ENCODE results near the gene TMEM147.

TMEM147 gene

DNA sequence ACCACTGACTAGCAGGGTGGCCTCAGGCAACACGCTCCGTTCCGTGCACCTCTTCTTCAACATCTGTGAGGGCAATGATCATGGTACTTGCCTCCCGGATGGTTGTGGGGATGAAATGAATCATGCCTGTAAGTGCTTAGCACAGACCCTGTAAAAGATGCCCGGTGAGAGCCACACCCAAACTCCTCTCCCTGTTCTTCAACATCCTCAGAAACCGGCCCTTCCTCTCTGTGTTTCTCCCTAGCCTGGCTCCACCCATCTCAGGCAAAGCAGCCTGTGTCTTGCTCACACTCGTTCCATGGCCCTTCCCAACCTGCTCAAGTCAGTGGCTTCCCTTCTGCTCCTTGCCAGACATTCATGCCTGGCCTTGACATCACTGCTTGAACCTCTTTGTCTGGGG is 26.1 kb upstream of the TMEM147 start:
- Histone ChIP-seq H3K36me3 (ENCODE audit: control insufficient read depth in 2 of 2, insufficient read depth in 2 of 2, low read length in 2 of 2) (no peaks in the 10 kb centered on the region), H3K27ac (ENCODE audit: low read length) (no peak overlapping the region), H3K4me3 (ENCODE audit: low read length in 2 of 2) (no peak overlapping the region), H3K9me3 (ENCODE audit: control insufficient read depth in 2 of 2, low read length in 2 of 2) (no peaks in the 10 kb centered on the region), H3K4me1 (ENCODE audit: control insufficient read depth, insufficient read depth, low read length) (no peaks in the 10 kb centered on the region), H3K9ac (ENCODE audit: low read length in 2 of 2) (no peak overlapping the region), H3K27me3 (ENCODE audit: control insufficient read depth in 1 of 2, insufficient read depth in 2 of 2, low read length in 2 of 2) (peaks cover under 1 to 7% of the 10 kb centered on the region in 2 donors)

DNA sequence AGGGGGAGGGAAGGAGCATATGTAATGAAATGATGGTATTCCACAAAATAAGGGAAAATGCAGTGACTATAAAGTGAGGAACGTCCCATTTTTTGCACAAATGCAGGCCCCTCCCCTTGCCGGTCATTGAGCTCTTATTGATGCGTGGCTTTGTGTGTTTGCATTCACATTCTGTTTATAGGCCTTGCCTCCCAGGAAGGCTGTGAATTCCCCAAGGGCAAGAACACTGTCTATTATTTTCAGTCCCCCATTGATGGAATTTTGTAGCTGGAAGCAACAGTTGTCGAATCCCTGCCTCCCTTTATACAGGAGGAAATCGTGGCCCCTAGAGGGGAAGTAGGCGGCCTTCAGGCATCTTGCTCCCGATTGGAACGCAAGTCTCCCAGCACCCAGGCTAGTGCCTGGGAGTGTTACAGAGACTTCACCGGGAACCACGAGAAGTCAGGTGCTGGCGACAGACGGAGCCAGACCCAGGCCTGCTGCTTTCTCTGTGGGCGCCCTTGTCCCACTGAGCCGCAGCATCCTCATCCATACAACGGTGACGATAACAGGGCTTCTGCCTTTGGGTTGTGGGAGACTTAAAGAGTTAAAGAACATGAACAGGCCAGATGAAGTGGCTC is 24.2 kb upstream of the TMEM147 start:
- Histone ChIP-seq H3K9ac (ENCODE audit: low read length in 2 of 2) (no peak overlapping the region), H3K27ac (ENCODE audit: low read length) (no peak overlapping the region), H3K27me3 (ENCODE audit: control insufficient read depth in 1 of 2, insufficient read depth in 2 of 2, low read length in 2 of 2) (peaks cover 5 to 11% of the 10 kb centered on the region in 2 donors), H3K4me1 (ENCODE audit: control insufficient read depth, insufficient read depth, low read length) (no peaks in the 10 kb centered on the region), H3K36me3 (ENCODE audit: control insufficient read depth in 2 of 2, insufficient read depth in 2 of 2, low read length in 2 of 2) (no peaks in the 10 kb centered on the region), H3K9me3 (ENCODE audit: control insufficient read depth in 2 of 2, low read length in 2 of 2) (no peaks in the 10 kb centered on the region), H3K4me3 (ENCODE audit: low read length in 2 of 2) (no peak overlapping the region)

DNA sequence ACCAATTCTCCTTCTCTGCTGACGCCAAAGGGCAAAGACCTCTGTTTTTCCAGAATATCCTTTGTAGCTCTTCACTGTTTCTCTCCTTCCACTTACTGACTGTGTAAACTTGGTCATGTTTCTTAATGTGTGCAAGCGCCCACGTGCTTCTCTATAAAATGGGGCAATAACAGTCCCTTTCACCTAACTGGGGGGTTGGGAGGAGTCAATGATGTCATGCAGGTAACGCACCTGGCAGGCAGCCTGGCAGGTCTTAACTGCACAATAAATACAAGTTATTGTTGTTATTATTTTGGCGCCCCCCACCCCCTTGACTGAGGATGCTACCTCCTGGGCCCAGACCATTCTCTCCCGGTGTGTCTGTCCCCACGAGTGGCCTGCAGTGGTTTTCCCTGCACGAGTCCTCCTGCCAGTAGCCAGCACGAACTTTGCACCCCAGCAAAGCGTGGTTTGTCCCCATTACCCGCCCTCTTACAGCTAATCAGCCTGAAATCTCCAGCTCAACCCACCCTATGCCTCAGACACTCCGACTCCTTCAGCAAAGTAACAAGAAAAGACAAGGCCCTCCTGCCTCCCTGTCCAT is 22.6 kb upstream of the TMEM147 start:
- Histone ChIP-seq H3K27me3 (ENCODE audit: control insufficient read depth in 1 of 2, insufficient read depth in 2 of 2, low read length in 2 of 2) (peaks cover 5 to 19% of the 10 kb centered on the region in 2 donors), H3K27ac (ENCODE audit: low read length) (no peak overlapping the region), H3K9me3 (ENCODE audit: control insufficient read depth in 2 of 2, low read length in 2 of 2) (no peaks in the 10 kb centered on the region), H3K4me1 (ENCODE audit: control insufficient read depth, insufficient read depth, low read length) (no peaks in the 10 kb centered on the region), H3K4me3 (ENCODE audit: low read length in 2 of 2) (no peak overlapping the region), H3K9ac (ENCODE audit: low read length in 2 of 2) (no peak overlapping the region), H3K36me3 (ENCODE audit: control insufficient read depth in 2 of 2, insufficient read depth in 2 of 2, low read length in 2 of 2) (no peaks in the 10 kb centered on the region)

DNA sequence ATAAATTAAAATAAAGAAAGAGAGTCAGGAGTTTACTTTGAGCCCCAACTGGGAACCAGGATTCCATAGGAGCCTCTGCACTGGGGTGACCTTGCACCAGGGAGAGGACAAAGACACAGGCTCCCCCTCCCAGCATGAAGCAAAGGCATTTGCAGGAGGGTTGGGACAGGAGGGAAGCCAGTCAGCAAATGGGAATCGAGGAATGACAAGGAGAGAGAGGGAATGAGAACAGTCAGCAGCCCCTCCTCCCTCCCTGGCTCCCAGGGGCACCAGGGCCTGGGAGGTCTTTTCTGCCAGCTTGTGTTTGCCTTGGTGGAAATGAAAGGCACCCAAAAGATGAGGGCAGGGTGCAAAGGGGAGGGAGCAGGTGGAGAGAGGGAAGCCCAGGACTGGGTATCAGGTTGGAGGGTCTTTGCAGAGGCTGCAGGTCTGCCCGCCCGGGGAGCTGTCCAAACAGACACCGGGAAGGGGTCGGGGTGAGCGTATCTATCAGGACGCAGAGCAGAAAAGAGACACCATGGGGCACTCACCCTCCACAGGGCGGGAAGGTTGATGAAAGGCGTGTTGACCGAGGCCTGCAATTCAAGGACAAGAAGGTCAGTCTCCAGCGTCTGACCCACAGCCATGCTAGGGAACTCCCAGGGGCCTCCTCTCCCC is 21.1 kb upstream of the TMEM147 start:
- Histone ChIP-seq H3K27ac (ENCODE audit: low read length) (no peak overlapping the region), H3K27me3 (ENCODE audit: control insufficient read depth in 1 of 2, insufficient read depth in 2 of 2, low read length in 2 of 2) (peaks cover 16 to 27% of the 10 kb centered on the region in 2 donors), H3K9ac (ENCODE audit: low read length in 2 of 2) (no peak overlapping the region), H3K4me1 (ENCODE audit: control insufficient read depth, insufficient read depth, low read length) (no peaks in the 10 kb centered on the region), H3K36me3 (ENCODE audit: control insufficient read depth in 2 of 2, insufficient read depth in 2 of 2, low read length in 2 of 2) (no peaks in the 10 kb centered on the region), H3K9me3 (ENCODE audit: control insufficient read depth in 2 of 2, low read length in 2 of 2) (no peaks in the 10 kb centered on the region), H3K4me3 (ENCODE audit: low read length in 2 of 2) (no peak overlapping the region)

DNA sequence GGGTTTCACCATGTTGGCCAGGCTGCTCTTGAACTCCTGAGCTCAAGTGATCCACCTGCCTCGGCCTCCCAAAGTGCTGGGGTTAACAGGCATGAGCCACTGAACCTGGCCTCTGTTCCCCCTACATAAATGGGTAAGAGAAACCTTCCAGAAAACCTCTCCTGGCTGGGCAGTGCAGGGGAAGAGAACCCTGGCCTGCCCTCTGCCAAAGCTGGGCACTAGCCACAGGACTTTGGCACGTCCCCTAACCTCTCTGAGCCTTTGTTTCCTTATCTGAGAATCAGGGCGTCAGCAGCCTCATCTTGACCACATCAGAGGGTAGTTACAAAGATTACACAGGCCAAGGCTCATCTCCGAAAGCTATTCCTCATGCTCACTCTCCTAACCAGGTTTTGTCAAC is 19.6 kb upstream of the TMEM147 start:
- H3K36me3 ChIP-seq (ENCODE audit: control insufficient read depth in 2 of 2, insufficient read depth in 2 of 2, low read length in 2 of 2) = no peaks in the 10 kb centered on the region
- no peak overlapping the region for H3K4me3 ChIP-seq (ENCODE audit: low read length in 2 of 2)
- H3K27me3 ChIP-seq (ENCODE audit: control insufficient read depth in 1 of 2, insufficient read depth in 2 of 2, low read length in 2 of 2) = peaks cover 27 to 31% of the 10 kb centered on the region in 2 donors
- no peak overlapping the region for H3K27ac ChIP-seq (ENCODE audit: low read length)
- no peaks in the 10 kb centered on the region for H3K9me3 ChIP-seq (ENCODE audit: control insufficient read depth in 2 of 2, low read length in 2 of 2)
- no peak overlapping the region for H3K9ac ChIP-seq (ENCODE audit: low read length in 2 of 2)
- H3K4me1 ChIP-seq (ENCODE audit: control insufficient read depth, insufficient read depth, low read length) = no peaks in the 10 kb centered on the region

DNA sequence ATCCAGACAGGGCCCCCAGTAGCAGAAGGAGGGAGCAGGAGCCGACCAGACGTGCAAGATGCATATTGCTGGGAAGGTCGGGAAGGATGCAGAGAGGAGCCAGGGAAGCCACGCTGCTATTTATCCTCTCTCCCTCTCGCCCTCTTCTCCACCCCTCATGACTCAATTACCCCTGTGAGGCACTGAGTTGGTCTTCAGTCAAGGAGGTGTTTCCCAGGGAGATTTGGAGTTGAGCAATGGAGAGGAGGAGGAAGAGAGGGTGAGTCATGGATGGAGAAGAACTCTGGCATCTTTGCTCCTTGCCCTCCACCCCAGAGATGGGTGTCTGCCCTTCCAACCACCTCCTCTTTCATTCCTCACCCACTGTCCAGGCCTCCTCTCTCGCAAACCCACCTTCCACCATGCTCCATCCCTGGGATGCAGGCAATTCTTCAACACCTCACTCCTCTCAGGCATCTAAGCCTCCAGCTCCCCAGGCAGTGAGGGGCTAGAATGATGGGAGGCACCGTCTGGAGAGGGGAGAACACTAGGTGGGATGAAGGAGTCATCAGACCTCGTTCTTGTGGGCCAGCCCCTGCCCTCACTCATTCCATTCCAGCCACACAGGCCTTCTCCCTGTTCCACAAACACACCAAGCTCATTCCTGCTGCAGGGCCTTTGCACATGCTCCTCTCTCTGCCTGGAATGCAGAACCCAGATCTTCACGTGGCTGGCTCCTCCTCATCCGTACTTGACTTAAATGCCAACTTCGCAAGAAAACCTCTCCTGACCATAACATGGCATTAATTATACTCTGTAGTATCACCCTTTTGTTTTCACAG is 17.0 kb upstream of the TMEM147 start, which contains the start of gene SBSN:
Gene SBSN (minus strand): TSS at position 94 of the 821 bp plus-strand sequence. CDS start 30 bp downstream, at position 64.
- Histone ChIP-seq H3K4me1 (ENCODE audit: control insufficient read depth, insufficient read depth, low read length) (peaks cover under 1% of the 10 kb centered on the region), H3K9me3 (ENCODE audit: control insufficient read depth in 2 of 2, low read length in 2 of 2) (no peaks in the 10 kb centered on the region), H3K36me3 (ENCODE audit: control insufficient read depth in 2 of 2, insufficient read depth in 2 of 2, low read length in 2 of 2) (no peaks in the 10 kb centered on the region), H3K9ac (ENCODE audit: low read length in 2 of 2) (no peak within 1 kb of the TSS), H3K4me3 (ENCODE audit: low read length in 2 of 2) (no peak within 1 kb of the TSS), H3K27me3 (ENCODE audit: control insufficient read depth in 1 of 2, insufficient read depth in 2 of 2, low read length in 2 of 2) (peaks cover 40 to 49% of the 10 kb centered on the region in 2 donors), H3K27ac (ENCODE audit: low read length) (no peak within 1 kb of the TSS)

DNA sequence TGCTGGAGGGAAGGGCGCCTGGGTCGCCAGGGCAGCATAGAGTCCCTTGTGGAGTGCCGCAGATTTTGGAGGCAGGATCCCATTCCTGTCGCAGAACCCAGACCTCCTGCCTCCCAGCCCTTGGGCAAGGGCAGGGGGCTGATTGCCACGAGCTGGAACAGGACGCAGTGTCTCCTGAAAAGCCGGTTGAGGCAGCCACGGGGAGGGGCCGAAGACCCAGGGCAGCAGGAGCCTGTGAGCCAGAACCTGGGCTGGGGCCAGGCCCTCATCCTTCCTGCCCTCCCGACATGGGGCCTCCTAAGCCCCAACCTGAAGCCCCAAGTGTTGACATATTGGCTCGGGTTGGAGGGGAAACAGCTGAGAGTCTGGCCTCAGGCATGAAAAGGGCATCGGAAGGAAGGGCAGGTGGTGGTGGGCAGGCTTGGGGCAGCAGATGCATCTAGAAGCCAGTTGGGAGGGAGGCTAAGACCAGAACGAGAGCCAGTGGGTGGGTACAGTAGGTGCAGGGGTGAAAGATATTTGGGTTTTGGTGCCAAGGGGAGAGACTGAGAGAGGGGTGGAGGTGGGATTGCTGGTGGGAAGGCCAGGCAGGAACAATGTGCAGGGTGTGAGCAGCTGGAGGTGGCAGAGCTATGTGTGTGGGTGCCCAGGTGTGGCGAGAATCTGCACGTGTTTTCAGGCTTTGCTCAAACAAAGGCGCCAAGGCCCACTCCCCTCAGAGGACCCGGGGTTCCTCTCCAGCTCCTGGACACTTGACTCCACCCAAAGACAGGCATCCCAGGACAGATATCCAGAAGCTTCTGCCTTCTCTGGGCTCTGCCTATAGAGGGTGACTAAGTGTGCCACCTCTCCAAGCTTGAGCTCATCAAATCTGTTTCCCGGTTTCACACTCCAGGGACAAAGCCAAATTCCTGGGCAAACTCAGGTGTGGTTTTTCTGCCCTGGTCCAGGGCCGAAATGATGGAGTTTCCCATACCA is 15.9 kb upstream of the TMEM147 start:
- no peak overlapping the region for H3K9ac ChIP-seq (ENCODE audit: low read length in 2 of 2)
- H3K36me3 ChIP-seq (ENCODE audit: control insufficient read depth in 2 of 2, insufficient read depth in 2 of 2, low read length in 2 of 2) = no peaks in the 10 kb centered on the region
- H3K9me3 ChIP-seq (ENCODE audit: control insufficient read depth in 2 of 2, low read length in 2 of 2) = no peaks in the 10 kb centered on the region
- no peak overlapping the region for H3K27ac ChIP-seq (ENCODE audit: low read length)
- H3K4me1 ChIP-seq (ENCODE audit: control insufficient read depth, insufficient read depth, low read length) = peaks cover 3% of the 10 kb centered on the region
- peaks cover 51 to 58% of the 10 kb centered on the region in 2 donors for H3K27me3 ChIP-seq (ENCODE audit: control insufficient read depth in 1 of 2, insufficient read depth in 2 of 2, low read length in 2 of 2)
- H3K4me3 ChIP-seq (ENCODE audit: low read length in 2 of 2) = no peak overlapping the region

DNA sequence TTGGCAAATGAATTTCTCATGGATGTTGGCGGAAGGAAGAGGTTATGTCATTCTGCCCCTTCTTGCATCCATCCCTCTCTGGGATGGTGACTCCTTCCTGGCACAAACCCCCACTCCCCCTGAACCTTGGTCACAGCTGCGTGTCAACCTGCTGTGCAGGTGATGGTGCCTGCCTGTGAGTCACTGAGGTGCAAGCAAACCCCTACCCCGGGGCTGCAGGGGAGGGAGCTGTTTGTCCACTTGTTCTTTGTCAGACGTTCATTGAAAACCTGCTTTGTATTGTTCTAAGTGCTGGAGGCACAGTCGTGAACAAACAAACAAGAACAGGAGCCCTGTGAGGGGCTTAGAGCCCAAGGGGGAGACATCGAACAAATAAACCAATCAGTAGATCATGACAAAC is 14.1 kb upstream of the TMEM147 start:
- Histone ChIP-seq H3K9ac (ENCODE audit: low read length in 2 of 2) (no peak overlapping the region), H3K4me1 (ENCODE audit: control insufficient read depth, insufficient read depth, low read length) (peaks cover 3% of the 10 kb centered on the region), H3K27me3 (ENCODE audit: control insufficient read depth in 1 of 2, insufficient read depth in 2 of 2, low read length in 2 of 2) (peaks cover 48 to 52% of the 10 kb centered on the region in 2 donors), H3K4me3 (ENCODE audit: low read length in 2 of 2) (no peak overlapping the region), H3K9me3 (ENCODE audit: control insufficient read depth in 2 of 2, low read length in 2 of 2) (no peaks in the 10 kb centered on the region), H3K36me3 (ENCODE audit: control insufficient read depth in 2 of 2, insufficient read depth in 2 of 2, low read length in 2 of 2) (no peaks in the 10 kb centered on the region), H3K27ac (ENCODE audit: low read length) (no peak overlapping the region)

DNA sequence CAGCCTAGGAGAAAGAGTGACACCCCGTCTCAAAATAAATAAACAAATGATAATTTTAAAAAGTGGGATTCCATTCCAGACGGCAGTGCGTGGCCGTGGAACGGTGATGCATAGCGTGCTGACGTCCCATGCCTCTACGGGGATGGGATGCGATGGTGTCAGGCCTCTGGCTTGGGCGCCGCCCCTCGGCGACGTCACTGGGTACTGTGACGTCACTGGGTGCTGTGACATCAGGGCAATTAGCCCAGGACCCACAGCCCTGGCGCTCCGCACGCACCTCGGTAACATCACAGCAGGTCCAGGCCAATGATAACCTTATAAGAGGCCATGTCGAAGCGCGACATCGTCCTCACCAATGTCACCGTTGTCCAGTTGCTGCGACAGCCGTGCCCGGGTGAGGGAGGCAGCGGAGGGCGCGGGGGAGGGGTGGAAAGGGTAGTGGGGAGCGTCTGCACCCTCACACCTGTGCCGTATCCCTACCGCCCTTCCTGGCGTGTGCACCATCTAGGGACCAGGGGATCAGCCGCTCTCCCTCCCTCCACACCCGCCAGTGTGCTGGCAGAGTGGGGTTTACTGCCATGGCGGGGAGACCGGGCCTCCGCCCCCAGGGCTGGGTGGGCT is 12.1 kb upstream of the TMEM147 start, which contains the start of gene GAPDHS:
Gene GAPDHS (plus strand): TSS at position 256 of the 621 bp plus-strand sequence. CDS start 72 bp downstream, at position 328.
- Histone ChIP-seq H3K4me3 (ENCODE audit: low read length in 2 of 2) (no peak within 1 kb of the TSS), H3K4me1 (ENCODE audit: control insufficient read depth, insufficient read depth, low read length) (peaks cover 3% of the 10 kb centered on the region), H3K9me3 (ENCODE audit: control insufficient read depth in 2 of 2, low read length in 2 of 2) (no peaks in the 10 kb centered on the region), H3K36me3 (ENCODE audit: control insufficient read depth in 2 of 2, insufficient read depth in 2 of 2, low read length in 2 of 2) (no peaks in the 10 kb centered on the region), H3K27ac (ENCODE audit: low read length) (no peak within 1 kb of the TSS), H3K27me3 (ENCODE audit: control insufficient read depth in 1 of 2, insufficient read depth in 2 of 2, low read length in 2 of 2) (peaks cover 39 to 45% of the 10 kb centered on the region in 2 donors), H3K9ac (ENCODE audit: low read length in 2 of 2) (no peak within 1 kb of the TSS)

All from stomach smooth muscle (tissue), 2 donors.